OCI-LY1 (cell line): ENCODE results near the gene SLK.

Source experiments
- H2AFZ ChIP-seq: fragments of 200-600 bp; sonication (generic), shearing (Covaris generic); 2 replicates; pipeline ENCODE4 v1.6.0; 2014; ENCODE audit warnings: antibody characterized with exemption, mild to moderate bottlenecking, low read length
- H3F3A ChIP-seq: fragments of 200-600 bp; sonication (generic), shearing (Covaris generic); 2 replicates; pipeline ENCODE4 v1.6.0; 2014; ENCODE audit warnings: mild to moderate bottlenecking, antibody characterized with exemption, low read length, moderate library complexity; ENCODE audit not compliant: insufficient read depth
- H3K27ac ChIP-seq: fragments of 200-600 bp; sonication (generic); 2 replicates; pipeline ENCODE4 v1.5.1; 2014; ENCODE audit warnings: low read length, mixed run types, mild to moderate bottlenecking, low read depth; ENCODE audit not compliant: poor library complexity, severe bottlenecking
- H3K27me3 ChIP-seq: fragments of 200-600 bp; sonication (generic); 2 replicates; pipeline ENCODE4 v1.6.0; 2014; ENCODE audit warnings: antibody characterized with exemption, mild to moderate bottlenecking, low read length, moderate library complexity; ENCODE audit not compliant: insufficient read depth
- H3K36me3 ChIP-seq: fragments of 200-600 bp; sonication (generic); 2 replicates; pipeline ENCODE4 v1.6.1; 2014; ENCODE audit warnings: mild to moderate bottlenecking, antibody characterized with exemption, low read length, moderate library complexity, mixed read lengths; ENCODE audit not compliant: insufficient read depth
- H3K4me1 ChIP-seq: fragments of 200-600 bp; sonication (generic); 2 replicates; pipeline ENCODE4 v1.5.1; 2014; ENCODE audit warnings: mild to moderate bottlenecking, low read length, moderate library complexity; ENCODE audit not compliant: insufficient read depth, severe bottlenecking
- H3K4me2 ChIP-seq: fragments of 200-600 bp; sonication (generic), shearing (Covaris generic); 2 replicates; pipeline ENCODE4 v1.6.1; 2014; ENCODE audit warnings: low read length
- H3K4me3 ChIP-seq: fragments of 200-600 bp; sonication (generic); 2 replicates; pipeline ENCODE4 v1.5.1; 2014; ENCODE audit warnings: low read length, low read depth, mild to moderate bottlenecking, mixed read lengths; ENCODE audit not compliant: poor library complexity, severe bottlenecking
- H3K79me2 ChIP-seq: fragments of 200-600 bp; shearing (Covaris generic); 2 replicates; pipeline ENCODE4 v1.6.1; 2016; ENCODE audit warnings: mixed run types, low read length, mixed read lengths; ENCODE audit not compliant: insufficient read depth
- H3K9ac ChIP-seq: fragments of 200-600 bp; sonication (generic), shearing (Covaris generic); 2 replicates; pipeline ENCODE4 v1.6.1; 2014; ENCODE audit warnings: mild to moderate bottlenecking, low read length, mixed read lengths
- H3K9me2 ChIP-seq: fragments of 200-600 bp; sonication (generic), shearing (Covaris generic); 2 replicates; pipeline ENCODE4 v1.6.1; 2014; ENCODE audit warnings: low read depth, mild to moderate bottlenecking, low read length, mixed read lengths
- H3K9me3 ChIP-seq: fragments of 200-600 bp; shearing (Covaris generic); 2 replicates; pipeline ENCODE4 v1.6.1; 2014; ENCODE audit warnings: low read length, mixed read lengths
- H4K20me1 ChIP-seq: fragments of 200-600 bp; sonication (generic), shearing (Covaris generic); 2 replicates; pipeline ENCODE4 v1.6.0; 2016; ENCODE audit warnings: mild to moderate bottlenecking, low read length; ENCODE audit not compliant: insufficient read depth
- CTCF ChIP-seq: fragments of 200-600 bp; sonication (generic), shearing (Covaris generic); IDR thresholded peaks from 2 replicates; pipeline ENCODE4 v1.5.1; 2017; ENCODE audit warnings: mild to moderate bottlenecking, antibody characterized with exemption, low read length, moderate library complexity, mixed read lengths
- EZH2 ChIP-seq: fragments of 200-600 bp; sonication (generic), shearing (Covaris generic); IDR thresholded peaks from 2 replicates; pipeline ENCODE4 v1.8.0; 2017; ENCODE audit warnings: borderline replicate concordance, mixed run types, mild to moderate bottlenecking, antibody characterized with exemption, low read length, moderate library complexity, mixed read lengths

SLK gene

GRCh38 chr10:104033401-104033930, 66.5 kb downstream of the SLK start:
- Histone ChIP-seq H3K4me2 (no peak overlapping the region), H3F3A (no peaks in the 10 kb centered on the region), H3K27ac (no peak overlapping the region), H2AFZ (no peak overlapping the region), H3K9me3 (no peaks in the 10 kb centered on the region), H3K36me3 (no peaks in the 10 kb centered on the region), H3K4me3 (no peak overlapping the region), H3K9me2 (no peaks in the 10 kb centered on the region), H3K9ac (no peak overlapping the region), H3K4me1 (no peaks in the 10 kb centered on the region), H3K79me2 (no peaks in the 10 kb centered on the region), H4K20me1 (no peaks in the 10 kb centered on the region), H3K27me3 (no peaks in the 10 kb centered on the region)
- no peak for TF ChIP-seq CTCF
- TF ChIP-seq EZH2, result no peak

GRCh38 chr10:104033966-104034365, 67.0 kb downstream of the SLK start:
- Histone ChIP-seq H3K9me2 (no peaks in the 10 kb centered on the region), H3K9me3 (no peaks in the 10 kb centered on the region), H3K36me3 (no peaks in the 10 kb centered on the region), H4K20me1 (no peaks in the 10 kb centered on the region), H3K4me1 (no peaks in the 10 kb centered on the region), H3K4me2 (no peak overlapping the region), H3K4me3 (no peak overlapping the region), H3F3A (no peaks in the 10 kb centered on the region), H3K27me3 (no peaks in the 10 kb centered on the region), H3K79me2 (no peaks in the 10 kb centered on the region), H3K9ac (no peak overlapping the region), H3K27ac (no peak overlapping the region), H2AFZ (no peak overlapping the region)
- TF ChIP-seq CTCF, result no peak
- TF ChIP-seq EZH2, result no peak

- Histone ChIP-seq H2AFZ (no peak overlapping the region), H3K4me1 (no peaks in the 10 kb centered on the region), H3K27me3 (no peaks in the 10 kb centered on the region), H3K79me2 (no peaks in the 10 kb centered on the region), H3K9me2 (no peaks in the 10 kb centered on the region), H3K9me3 (no peaks in the 10 kb centered on the region), H3K9ac (no peak overlapping the region), H3K36me3 (no peaks in the 10 kb centered on the region), H3K27ac (no peak overlapping the region), H3K4me2 (no peak overlapping the region), H4K20me1 (no peaks in the 10 kb centered on the region), H3K4me3 (no peak overlapping the region), H3F3A (no peaks in the 10 kb centered on the region)
- TF ChIP-seq CTCF (no peak), EZH2 (no peak)
Observed at GRCh38 chr10:104034401-104035193, 67.7 kb downstream of the SLK start.
